Lower leg skin (tissue), 3 donors: ENCODE results near the gene EVL.

Source experiments
- CTCF ChIP-seq, 3 donors: fragments of 450-650 bp; IDR thresholded peaks; one replicate each; pipeline ENCODE4 v1.5.1; 2016; ENCODE audit warnings: antibody characterized with exemption in 3 of 3, mild to moderate bottlenecking in 3 of 3, moderate library complexity in 2 of 3
- POLR2A ChIP-seq, 2 donors: fragments of 450-650 bp; IDR thresholded peaks; one replicate each; pipeline ENCODE4 v1.6.1; 2016 to 2017; ENCODE audit warnings: antibody characterized with exemption in 2 of 2, mild to moderate bottlenecking in 1 of 2, moderate library complexity in 1 of 2

GRCh38 chr14:100132903-100133510 lies 67.8 kb downstream of the EVL start:
- TF ChIP-seq CTCF (IDR thresholded peaks at IDR 0.05) (no peak), POLR2A (IDR thresholded peaks at IDR 0.05) (no peak)
